GM19372 (cell line): Measurements from ENCODE around the gene P4HA3.
"Not testable (repeated sequence)": the region's sequence is repeated elsewhere in the genome, so short reads cannot be mapped to it uniquely, and the experiment has no call there.

Experiments
- ATAC-seq: cut with Tn5 transposase; IDR thresholded peaks from one replicate; pipeline ENCODE4 v1.9.1; 2021; ENCODE audit warnings: mild to moderate bottlenecking, low read depth, moderate library complexity; ENCODE audit not compliant: unreplicated experiment

P4HA3 gene

DNA sequence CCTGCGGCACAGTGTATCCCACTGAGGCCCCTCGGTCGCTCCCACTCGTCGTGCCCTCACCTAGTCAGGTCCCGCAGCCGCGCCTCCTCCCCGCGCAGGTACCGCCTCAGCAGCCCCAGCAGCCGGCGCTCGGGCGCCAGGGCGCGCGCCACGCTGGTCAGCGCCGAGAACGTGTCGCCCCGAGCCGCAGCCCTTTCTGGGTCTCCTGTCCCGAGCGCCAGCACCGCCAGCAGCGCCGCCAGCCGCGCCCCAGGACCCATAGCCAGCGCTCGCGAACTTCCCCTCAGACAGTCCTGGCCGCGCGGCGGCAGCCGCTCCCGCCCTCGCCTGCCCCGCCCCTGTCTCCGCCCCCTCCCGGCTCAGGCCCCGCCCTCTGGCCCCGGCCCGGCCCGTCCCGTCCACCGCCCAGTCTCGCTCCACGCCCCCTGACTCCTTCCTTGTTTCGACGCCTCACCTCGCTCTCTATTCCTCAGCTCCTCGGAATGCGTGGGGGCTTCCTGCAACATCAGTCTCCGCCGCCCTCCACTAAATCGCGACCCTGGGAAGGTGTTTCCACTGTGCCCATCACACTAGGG is at the start of gene P4HA3:
Gene P4HA3, minus strand, starts transcription at position 289 of the 575 bp plus-strand sequence. Its CDS starts 29 bp downstream, at position 260.
- ATAC-seq: no peak

DNA sequence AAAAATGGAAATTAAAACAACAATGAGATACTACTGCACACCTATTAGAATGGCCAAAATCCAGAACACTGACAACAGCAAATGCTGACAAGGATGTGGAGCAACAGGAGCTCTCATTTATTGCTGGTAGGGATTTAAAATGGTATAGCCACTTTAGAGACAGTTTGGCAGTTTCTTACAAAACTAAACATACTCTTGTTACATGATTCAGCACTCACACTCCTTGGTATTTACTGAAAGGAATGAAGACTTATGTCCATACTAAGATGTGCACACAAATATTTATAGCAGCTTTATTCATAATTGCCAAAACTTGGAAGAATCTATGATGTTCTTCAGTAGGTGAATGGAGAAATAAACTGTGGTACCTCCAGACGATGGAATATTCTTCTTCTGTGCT is 46.0 kb upstream of the P4HA3 start:
- ATAC-seq: no peak

DNA sequence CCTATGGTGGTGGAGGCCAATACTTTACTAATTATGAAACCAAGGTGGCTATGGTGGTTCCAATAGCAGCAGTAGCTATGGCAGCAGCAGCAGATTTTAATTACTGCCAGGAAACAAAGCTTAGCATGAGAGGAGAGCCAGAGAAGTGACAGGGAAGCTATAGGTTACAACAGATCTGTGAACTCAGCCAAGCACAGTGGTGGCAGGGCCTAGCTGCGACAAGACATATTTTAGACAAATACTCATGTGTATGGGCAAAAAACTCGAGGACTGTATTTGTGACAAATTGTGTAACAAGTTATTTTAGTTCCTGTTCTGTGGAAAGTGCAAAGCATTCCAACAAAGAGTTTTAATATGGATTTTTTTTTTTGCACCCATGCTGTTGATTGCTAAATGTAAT is 44.2 kb upstream of the P4HA3 start:
- no peak for ATAC-seq

DNA sequence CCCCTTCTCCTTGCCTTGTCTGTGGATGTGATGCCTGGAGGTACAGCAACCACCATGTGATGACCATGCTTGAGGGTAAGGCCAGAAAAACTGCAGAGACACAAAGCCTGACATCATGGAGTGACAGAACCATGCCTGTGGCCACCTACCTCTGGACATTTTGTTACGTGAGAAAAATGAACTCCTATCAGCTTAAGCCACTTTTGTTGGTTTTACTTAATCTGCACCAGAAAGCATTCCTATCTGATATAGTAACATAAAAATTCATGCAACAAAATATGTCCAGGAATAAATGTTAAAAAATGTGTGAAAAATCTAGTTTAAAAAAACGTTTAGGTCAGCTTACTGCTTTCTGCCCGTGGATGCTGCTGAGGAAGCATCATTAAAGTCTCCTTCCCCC is 42.6 kb upstream of the P4HA3 start:
- no peak for ATAC-seq

DNA sequence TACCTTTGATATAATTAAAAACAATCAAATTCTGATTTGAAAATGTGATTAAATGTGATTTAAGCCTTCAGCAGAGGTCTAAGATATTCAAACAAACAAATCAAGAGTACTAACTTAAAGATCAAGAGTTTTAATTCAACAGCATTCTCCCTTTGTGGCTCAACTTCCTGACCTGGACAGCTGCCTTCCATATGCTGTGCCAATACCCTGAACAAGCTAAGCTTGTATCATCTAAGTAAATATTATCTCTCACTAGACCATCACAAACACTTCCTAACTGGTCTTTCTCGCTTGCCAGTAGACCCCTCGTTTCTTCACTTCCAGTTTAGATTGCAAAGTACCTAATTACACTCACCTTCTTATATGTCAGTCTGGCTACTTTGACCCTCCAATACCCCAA is 35.9 kb upstream of the P4HA3 start:
- ATAC-seq: no peak

DNA sequence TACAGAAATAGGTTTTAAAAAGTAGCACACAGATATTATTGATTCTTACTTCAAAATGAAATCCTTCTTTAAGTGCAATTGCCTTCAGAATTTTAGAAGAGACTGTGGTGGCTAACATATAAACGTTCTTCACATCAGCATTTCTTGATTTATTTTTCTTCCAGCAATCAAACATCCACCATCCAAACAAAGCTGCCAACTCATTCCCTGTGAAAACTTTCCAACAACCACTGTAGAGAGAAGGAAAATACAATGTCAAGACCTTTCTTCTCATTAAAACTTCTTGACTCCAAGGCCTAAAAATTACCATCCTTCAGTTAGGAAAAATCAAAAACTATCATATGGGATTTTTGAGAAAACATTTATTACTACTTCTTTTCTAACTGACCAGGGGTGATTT is 34.0 kb upstream of the P4HA3 start:
- no peak for ATAC-seq

DNA sequence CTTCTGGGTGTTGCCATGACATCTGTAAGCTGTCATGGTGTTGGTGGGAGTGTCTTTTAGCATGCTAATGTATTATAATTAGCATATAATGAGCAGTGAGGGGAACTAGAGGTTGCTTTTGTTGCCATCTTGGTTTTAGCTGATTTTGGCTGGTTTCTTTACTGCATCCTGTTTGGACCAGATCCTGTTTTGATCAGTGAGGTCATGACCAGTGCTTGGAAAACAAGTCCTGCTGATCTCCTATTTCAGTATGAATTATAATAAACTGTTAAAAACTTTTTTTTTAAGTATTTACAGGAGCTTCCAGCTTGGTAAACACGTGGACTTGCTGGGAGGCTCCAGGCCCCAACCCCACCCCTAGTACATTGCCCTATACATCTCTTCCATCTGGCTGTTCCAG is 30.5 kb upstream of the P4HA3 start:
- ATAC-seq: no peak

DNA sequence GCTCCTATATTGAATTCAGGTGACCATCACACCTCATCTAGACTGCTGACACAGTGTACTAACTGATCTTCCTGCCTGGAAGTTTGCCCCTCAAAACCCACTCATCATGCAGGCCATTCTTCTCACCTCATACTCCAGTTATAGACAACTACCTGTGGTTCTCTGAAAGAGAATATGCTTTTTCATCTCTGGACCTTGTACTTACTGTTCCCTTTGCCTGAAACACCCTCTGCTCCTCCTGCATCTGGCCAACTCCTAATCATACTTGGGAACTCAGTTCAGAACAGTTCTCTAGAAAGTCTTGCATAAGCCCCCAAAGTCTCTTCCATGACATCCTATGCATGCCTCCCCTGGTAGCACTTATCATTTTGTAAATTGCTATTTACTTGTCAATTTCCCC is 28.2 kb upstream of the P4HA3 start:
- no peak for ATAC-seq

DNA sequence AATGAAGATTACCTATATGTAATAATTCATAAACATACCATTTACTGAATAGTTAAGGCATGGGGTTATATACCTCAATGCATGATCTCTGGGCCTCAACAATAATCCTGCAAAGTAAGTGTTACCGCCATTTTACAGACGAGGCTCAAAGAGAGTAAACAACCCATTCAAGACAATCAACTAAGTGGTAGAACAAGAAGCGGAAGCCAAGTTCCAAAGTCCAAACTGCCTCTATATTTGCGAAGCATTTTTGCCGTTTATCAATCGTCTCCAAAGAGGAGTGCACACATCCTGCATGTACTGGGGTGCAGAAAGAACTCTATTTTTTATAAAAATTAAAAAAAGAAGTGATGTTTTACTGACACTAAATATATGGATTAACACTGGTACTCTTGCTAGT is 27.5 kb upstream of the P4HA3 start:
- no peak for ATAC-seq

DNA sequence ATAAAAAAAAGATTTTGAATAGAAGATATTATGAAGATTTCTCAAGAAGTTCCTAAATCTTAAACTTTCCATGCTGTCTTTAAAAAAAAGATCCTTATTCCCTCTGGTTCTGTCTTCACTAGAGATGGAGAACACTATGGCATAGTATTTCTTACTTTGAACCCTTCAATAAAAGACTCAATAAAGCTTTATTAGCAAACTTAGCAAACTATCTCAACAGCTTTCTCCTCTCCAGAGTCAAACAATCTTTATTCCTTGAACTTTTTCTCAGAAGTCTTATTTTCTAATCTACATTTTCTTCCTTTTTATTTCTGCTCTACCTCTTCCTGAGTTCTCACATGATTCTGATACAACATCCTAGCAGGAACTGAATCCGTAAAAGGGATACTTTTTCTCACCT is 21.8 kb upstream of the P4HA3 start:
- no peak for ATAC-seq

DNA sequence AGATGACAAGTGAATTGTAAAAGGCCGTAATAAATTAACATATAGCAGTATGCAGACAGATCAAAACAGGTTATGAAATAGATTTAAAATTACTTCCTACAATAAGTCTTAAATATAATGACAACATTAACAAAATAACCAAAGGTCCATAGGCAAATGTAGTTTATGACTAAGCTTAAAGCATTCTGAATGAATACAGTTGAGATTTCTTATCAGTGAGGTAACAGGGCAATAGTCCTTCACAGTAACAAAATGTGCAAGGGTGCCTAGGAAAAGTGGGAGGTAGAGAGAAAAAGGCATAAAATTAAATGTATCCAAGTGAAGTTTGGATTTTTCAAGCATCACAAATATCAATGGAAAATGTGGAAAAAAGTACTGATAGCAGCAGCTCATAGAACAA is 20.9 kb upstream of the P4HA3 start:
- ATAC-seq: no peak

DNA sequence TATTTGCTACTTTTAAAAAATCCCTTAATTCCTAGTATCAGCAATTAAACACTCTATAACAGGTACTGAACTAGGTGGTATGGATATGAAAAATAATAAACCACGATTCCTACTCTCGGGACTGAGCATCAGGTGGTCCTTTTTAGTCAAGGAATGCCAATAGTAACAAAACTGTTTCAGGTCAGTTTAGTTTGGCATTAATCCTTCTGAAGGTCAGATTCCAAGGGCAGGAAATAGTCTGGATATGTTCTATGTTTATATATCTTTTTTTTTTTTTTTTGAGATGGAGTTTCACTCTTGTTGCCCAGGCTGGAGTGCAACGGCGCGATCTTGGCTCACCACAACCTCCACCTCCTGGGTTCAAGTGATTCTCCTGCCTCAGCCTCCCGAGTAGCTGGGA is 19.6 kb upstream of the P4HA3 start:
- not testable (repeated sequence) for ATAC-seq

DNA sequence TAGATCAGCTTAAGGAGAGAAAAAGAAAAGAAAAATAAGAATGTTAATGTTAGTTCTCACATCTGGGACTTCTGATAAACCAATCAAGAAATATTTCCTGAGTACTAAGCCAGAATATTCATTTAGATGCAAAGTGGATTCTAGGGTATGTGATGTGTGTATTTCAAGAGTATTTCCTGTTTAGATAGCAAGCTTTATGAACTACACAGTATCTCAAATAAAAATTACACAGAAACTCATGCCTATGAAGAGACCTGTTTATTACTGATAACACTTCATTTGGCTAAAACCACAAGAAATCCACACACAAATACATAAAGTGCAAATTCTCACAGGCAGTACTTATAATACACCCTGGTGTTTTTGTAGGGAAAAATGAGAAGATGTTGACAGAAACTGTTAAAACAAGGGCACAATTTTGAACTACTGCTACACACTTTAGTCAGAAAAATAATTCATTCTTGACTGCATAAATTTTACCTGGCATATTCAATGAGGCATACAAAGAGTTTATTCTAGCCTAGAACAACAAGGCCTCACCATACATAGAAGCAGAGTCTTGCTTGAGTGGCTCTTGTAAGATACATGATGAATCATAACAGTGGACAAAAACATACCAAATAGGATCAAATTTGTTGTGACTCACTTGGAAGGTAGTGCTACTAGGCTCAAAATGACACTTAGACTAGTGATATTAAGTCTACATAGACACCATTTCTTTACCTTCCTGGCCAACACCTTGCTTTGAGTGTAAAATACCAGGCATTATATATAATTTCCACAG is 18.8 kb upstream of the P4HA3 start:
- no peak for ATAC-seq

DNA sequence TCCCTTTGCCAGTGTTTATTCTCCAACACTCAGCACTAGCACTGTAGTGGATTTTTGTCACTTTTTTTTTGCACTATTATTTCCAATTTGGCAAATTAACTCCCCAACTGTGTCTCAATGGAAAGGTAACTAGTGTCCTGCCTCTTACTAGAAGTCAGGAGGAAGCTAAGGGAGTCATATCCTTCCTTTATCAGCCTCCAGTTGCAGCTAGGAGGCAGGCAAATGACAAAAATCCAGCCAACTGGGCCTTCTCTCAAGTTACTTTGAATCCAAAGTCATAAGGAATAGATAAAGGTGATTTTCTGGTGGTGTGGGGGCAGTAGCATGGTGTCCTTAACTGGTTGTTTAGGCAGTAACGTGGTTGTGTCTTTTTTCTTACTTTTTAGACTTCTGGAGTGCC is 15.6 kb upstream of the P4HA3 start:
- ATAC-seq: no peak

DNA sequence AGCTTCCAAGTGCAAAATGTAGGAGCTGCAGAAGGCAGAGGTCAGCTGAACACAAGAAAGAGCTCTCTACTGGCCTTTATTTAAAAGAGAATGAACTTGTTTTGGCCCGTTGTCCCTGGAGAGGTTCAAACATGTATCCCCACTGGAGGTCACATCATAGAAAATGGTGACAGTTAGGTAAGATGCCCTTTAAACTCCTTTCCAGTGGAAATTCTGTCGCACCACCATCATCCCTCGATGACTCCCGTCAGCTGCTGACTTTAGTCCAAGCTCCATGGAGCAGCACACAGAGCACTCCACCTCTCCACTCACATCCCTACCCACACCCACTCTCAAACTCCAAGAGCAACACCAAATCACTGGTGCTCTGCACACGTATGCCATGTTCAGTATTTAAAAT is 15.2 kb upstream of the P4HA3 start:
- no peak for ATAC-seq

DNA sequence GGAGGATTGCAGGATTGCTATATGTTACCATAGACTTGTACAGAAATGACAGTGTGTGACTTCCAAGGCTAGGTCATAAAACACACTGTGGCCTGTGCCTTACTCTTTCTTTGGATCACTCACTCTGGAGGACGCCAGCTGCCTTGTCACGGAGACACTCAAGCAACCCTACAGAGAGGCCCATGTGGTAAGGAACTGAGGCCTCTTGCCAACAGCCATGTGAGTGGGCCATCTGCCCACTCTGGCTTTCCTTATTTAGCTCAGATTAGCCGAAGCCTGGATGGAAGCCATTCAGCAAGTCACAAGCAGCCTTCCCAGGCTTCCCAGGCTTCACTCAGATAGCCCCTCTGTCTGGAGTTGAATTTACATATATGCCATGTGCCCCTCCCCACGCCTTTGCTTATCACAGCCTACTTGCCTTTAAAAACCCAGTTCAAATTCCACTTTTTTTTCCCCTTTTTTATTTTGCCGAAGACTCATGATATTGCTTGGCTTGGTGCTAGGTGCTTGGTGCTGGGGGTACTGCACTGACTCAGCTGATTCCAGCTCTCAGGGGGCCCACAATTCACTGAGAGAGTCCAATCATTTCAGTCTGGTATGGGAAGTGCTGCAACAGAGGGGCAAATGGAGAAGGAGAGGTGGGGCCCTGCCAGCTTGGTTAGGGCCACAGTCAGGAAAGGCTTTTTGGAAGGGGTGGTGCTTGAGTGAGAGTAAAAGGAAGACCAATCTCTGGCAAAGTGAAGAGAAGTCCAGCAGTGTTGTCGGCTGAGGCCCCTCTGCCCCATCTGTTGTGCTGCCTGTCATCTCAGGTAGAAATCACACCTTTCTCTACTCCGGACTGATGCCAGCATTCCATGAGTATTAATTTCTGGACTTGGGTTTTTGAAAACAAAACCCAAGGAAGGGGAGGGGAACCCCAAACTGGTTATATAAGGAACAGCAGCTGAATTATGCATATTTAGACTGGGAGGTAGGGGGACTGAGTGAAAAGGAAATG is 14.5 kb upstream of the P4HA3 start:
- no peak for ATAC-seq

DNA sequence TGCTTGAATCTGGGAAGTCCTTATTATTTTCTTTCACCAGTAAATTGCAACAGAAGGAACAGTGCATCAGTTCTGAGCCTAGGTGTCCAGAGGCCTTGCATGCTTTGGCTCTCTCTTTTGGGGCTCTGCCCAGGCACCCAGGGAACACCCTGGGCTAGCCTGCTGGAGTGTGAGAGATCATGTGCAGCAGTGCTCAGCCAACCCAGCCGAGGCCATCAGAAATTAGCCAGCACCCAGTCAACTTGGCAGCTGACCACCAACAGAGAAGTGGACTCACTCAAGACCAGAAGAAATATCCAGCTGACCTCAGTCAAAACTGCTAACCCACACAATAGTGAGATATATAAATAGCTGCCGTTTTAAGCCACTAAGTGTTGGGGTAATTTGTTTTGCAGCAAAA is 11.2 kb upstream of the P4HA3 start:
- ATAC-seq: no peak

DNA sequence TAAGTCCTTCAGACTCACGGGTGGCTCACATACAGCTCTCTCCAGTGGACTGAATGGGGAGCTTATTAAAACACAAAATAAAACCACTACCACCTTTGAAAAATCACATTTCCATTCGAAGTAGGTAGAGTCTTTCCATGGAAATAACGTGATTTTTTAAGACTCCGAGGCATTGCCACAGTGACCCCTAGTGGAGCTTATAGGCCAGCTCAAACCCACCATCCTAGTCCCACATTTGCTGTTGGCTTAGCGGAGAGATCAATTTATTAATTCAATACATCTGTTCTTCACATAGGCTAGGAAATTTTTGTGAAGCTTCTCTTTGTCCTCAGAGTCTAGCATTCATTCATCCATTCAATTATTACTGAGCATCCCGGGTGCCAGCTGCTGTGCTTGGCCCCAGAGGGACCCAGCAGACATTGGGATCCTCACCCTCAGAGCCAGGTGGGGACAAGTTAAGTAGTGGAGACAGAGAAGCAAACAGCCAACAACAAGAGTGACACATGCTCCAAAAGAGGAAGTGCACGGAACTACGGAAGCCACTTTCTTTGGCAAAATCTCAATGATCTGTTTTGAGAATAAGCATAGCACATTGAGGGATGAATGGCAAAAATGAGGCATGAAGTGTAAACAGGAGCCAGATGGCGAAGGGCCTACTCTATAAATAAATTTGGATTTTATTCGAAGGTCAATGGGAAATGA is 10.2 kb upstream of the P4HA3 start:
- ATAC-seq: no peak

DNA sequence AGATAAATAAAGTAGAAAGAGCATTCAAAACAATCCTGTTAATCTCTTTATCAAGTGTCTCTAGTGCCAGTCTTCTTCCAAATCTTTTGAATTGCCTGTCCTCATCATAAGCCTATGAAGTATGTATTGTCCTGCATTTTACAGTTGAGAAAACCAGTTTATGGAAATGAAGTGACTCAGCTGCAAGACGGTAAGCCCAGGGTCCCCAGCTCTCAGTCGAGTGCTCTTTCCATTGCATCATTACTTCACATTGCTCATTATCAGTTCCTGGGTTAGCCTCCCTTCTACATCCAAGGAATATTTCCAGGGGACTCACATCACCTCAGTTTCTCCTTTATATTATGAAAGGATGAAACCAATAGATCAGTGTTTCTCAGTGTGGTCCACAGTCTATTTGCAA is 9.1 kb upstream of the P4HA3 start:
- no peak for ATAC-seq

DNA sequence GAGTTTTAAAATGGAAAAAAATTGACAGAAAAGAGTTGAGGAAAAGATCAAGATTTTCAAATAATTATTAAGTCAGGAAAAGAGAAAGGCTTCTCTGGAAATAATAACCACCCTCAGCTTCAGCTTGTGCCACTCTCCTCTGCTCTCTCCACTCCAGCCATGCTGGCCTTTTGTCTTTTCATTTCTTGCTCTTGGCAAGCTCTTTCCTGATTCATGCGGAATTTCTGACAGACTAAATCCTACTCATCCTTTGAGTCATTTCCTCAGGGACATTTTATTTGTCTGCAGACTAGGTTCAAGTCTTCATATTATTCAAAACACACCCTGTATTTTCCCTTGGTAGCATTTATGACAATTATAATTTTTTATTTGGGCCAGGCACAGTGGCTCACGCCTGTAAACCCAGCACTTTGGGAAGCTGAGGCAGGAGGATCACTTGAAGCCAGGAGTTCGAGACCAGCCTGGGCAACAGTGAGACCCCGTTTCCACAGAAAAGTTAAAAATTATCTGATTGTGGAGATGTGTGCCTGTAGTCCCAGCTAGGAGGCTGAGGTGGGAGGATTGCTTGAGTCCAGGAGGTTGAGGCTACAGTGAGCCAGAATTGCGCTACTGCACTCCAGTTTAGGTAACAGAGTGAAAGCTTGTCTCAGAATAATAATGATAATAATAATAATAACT is 7.8 kb upstream of the P4HA3 start:
- ATAC-seq: no peak
